Daoy (cell line): Measurements from ENCODE around the gene ASRGL1. TPM values are rescaled to one million over a fixed set of nuclear protein-coding genes. Genes with fewer than 3 reads are reported as not detected.
"Not testable (repeated sequence)": the region's sequence is repeated elsewhere in the genome, so short reads cannot be mapped to it uniquely, and the experiment has no call there.

Experiments
- DNase-seq: peaks from one replicate; pipeline ENCODE4 v3.0.0-alpha.2; 2015; ENCODE audit warnings: low read depth
- total RNA-seq: library from RNA; depleted of rRNA; stranded (reverse); fragments of >200 nt; shearing (Covaris generic); gene quantifications from 2 replicates; pipeline ENCODE4 v1.2.3, GENCODE V29; 2014; rRNA removed

Gene ASRGL1
- total RNA-seq, result 37.0 and 68.0 TPM in 2 replicates

- DNase-seq, result peak; percentile 90
These were observed at the start of gene ASRGL1 for GRCh38 chr11:62337303-62338181. Gene ASRGL1 (plus strand): TSS chr11:62337448. CDS start chr11:62337978, 530 bp downstream.

- no peak for DNase-seq
These were observed 41.7 kb upstream of the ASRGL1 start for GRCh38 chr11:62295504-62295903.

GRCh38 chr11:62298975-62299374, 38.3 kb upstream of the ASRGL1 start, which contains the start of gene SCGB1D4:
Gene SCGB1D4 (minus strand): TSS chr11:62299075. CDS start chr11:62299010, 65 bp downstream.
- DNase-seq, result no peak

DNA sequence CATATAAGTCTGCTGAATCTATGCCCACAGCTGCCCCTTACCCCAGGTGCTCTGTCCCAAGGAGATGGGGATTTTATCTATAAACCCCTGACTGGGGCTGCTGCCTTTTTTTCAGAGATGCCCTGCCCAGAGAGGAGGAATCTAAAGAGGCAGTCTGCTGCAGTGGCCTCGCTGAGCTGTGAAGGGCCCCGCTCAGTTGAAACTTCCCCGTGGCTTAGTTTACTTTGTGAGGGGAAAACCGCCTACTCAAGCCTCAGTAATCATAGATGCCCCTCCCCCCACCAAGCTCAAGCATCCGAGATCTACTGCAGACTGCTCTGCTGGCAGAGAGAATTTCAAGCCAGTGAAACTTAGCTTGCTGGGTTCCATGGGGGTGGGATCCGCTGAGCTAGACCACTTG, 31.0 kb upstream of the ASRGL1 start:
- DNase-seq, result no peak

GRCh38 chr11:62307950-62308349, 29.3 kb upstream of the ASRGL1 start:
- no peak for DNase-seq

DNA sequence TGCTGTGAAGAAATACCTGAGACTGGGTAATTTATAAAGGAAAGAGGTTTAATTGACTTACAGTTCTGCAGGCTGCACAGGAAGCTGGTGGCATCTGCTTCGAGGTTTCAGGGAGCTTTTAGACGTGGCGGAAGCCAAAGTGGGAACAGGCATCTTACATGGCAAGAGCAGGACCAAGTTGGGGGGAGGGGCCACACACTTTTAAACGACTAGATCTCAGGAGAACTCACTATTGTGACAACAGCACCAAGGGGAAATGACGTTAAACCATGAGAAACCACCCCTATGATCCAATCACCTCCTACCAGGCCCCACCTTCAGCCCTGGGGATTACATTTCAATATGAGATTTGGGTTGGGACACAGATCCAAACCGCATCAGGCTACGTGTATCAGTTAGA, 27.3 kb upstream of the ASRGL1 start:
- no peak for DNase-seq

- DNase-seq, result no peak
These were observed 21.8 kb upstream of the ASRGL1 start for GRCh38 chr11:62315431-62315830.

DNA sequence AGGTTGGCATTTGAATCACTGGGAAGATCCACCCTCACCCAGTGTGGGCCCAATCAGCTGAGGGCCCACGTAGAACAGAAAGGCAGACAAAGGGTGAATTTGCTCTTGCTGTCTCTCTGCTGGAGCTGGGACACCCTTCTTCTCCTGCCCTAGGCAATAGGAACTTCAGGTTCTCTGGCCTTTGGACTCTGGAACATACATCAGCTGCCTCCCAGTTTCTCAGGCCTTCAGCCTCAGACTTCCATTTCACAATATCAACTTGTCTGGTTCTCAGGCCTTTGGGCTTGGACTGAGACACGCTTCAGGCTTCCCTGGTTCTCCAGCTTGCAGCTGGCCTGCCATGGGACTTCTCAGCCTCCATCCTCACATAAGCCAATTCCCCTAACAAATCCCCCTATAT, 14.7 kb upstream of the ASRGL1 start:
- DNase-seq, result no peak

- peak; percentile 81 for DNase-seq
These were observed 12.3 kb upstream of the ASRGL1 start for GRCh38 chr11:62324731-62325556.

GRCh38 chr11:62325781-62326180, 11.5 kb upstream of the ASRGL1 start:
- not testable (repeated sequence) for DNase-seq

- not testable (repeated sequence) for DNase-seq
These were observed 10.5 kb upstream of the ASRGL1 start for GRCh38 chr11:62326719-62327118.

DNA sequence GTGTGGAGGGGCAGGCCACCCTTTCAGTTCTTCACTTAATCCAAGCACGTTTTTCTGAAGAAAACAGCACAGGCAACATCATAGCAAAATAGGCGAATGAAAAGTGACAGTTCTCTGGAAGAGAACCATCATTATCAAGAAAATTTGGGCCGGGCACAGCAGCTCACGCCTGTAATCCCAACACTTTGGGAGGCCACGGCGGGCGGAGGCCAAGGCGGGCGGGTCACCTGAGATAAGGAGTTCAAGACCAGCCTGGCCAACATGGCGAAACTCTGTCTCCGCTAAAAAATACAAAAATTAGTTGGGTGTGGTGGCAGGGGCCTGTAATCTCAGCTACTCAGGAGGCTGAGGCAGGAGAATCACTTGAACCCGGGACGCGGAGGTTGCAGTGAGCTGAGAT, 9.7 kb upstream of the ASRGL1 start:
- DNase-seq, result not testable (repeated sequence)

- DNase-seq, result not testable (repeated sequence)
These were observed 6.0 kb upstream of the ASRGL1 start for GRCh38 chr11:62331264-62331663.

- no peak for DNase-seq
These were observed 3.5 kb upstream of the ASRGL1 start for GRCh38 chr11:62333768-62334167.

DNA sequence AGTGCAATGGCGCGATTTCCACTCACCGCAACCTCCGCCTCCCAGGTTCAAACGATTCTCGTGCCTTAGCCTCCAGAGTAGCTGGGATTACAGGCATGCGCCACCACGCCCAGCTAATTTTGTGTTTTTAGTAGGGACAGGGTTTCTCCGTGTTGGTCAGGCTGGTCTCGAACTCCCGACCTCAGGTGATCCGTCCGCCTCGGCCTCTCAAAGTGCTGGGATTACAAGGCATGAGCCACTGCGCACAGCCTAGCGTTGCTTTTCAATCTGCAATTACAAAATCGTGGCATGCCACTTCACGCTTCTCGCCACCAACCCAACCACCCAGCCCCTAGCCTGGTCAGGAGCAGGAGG, 322 bp upstream of the ASRGL1 start:
- not testable (repeated sequence) for DNase-seq

DNA sequence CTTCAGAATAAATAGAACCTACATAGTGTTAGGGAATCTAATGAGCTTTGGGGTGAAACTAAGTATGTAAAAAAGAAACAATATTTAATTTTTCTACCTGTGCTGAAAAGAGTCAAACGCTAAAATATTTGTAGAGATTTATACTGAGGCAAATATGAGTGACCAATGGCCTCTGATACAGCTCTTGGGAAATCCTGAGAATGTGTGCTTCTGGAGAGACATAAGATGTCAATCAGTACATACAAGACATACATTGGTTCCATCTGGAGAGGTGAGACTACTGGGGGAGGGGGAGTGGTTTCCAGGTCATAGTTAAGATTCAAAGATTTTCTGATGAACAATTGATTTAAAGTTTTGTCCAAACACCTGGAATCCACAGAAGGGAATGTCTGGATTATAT, 970 bp downstream of the ASRGL1 start:
- no peak for DNase-seq

DNA sequence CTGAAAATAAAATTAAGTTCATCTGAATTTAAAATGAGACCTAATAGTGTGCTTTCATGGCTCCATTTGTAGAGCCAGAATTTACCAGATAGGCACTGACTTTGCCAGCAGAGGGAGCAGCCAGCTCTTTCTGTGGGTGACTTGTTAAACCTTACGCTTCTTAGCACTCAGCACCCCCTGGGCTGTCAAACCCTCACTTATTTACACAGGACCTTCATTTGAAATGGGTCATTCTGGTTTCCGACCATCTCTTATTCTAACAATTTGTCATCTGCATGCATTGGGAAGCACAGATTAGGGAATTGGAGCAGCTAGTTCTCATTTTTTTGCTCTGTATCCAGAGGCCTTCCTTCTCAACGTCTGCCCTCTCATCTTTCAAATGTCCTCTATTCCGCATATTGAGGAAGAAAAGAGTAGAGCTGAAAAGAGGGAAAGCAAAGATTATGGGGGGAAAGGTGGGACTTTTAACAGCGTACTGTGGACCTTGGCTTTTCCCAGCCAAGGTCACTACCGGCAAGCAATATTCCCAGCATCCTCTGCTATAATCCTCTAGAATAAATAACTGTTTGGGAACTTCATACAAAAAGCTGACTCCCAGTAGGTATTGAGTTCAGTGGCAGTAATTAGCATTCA, 3.1 kb downstream of the ASRGL1 start:
- peak; percentile 30 for DNase-seq

DNA sequence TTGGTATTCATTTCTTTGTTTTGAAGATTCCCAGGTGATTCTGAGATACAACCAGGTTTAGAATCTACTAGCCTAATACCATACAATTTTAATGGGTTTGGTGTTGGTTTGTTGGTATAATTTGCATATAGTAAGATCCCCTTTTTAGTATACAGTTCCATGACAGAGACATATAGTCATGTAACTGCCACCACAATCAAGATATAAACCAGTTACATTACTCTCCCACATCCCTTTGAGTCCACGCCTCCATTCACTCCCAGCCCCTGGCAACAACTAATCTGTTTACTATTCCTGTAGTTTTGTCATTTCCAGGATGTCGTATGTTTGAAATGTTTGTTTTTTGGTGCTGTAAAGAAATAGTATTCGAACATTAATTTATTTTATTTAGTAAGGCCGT, 4.3 kb downstream of the ASRGL1 start:
- no peak for DNase-seq

DNA sequence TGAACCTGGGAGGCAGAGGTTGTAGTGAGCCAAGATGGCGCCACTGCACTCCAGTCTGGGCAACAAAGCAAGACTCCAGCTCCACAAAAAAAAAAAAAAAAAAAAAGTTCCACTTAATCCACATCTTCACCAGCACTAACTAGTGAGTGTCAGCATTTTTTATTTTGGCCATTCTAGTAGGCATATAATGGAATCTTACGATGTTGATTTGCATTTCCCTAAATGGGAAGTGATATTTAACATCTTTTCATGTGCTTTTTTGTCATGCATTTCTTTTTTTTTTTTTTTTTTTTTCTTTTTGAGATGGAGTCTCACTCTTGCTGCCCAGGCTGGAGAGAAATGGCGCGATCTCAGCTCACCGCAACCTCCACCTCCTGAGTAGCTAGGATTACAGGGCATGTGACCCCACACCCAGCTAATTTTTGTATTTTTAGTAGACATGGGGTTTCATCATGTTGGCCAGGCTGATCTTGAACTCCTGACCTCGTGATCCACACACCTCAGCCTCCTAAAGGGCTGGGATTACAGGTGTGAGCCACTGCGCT, 6.5 kb downstream of the ASRGL1 start:
- not testable (repeated sequence) for DNase-seq

- no peak for DNase-seq
These were observed 7.0 kb downstream of the ASRGL1 start for GRCh38 chr11:62344210-62344609.

- DNase-seq, result no peak
These were observed 8.6 kb downstream of the ASRGL1 start for GRCh38 chr11:62345861-62346260.
